GM12801 (cell line): Measurements from ENCODE around the gene ZNF579.

Experiments
- TF ChIP-seq, protein P1 (sequence below): IDR thresholded peaks from one replicate; pipeline ENCODE4 v1.5.1; 2011; ENCODE audit warnings: control low read depth; ENCODE audit not compliant: insufficient read length; ENCODE audit errors: extremely low read depth

Gene ZNF579

DNA sequence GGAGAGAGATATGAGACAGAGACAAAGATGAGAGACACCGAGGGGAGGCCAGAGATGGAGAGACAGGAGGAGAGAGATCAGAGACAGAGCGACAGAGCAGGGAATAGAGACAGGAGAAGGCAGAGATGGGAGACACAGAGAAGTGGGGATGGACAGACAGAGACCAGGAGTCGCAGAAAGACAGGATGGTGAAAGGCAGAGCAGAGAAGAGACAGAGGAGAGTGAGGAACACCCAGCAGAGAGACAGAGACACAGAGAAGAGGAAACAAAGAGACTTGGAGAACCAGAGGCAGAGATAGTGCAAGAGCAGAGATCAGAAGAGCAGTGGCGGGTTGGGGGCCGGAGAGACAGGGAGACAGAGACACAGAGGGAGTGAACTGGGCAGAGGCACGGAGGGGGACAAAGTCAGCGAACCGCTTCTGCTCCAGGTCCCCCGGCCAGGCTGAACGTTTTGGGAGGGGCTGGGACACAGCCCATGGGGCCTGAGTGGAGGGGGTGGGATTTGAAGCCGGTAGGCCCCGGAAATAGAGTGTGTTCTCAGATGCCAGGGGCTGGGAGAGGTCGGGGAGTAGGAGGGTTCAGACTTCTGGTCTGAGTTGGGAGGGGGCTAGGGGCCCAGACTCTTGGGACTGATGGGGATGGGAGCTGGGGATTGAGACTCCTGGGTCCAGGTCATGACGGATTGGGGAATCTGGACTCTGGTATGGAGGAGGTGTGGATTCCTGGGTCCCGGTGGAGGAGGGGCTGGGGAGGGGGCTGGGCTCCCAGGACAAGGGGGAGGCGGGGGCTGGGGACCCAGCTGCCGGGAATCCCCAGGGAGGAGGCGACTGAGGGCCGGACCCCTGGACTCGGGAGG lies 654 bp downstream of the ZNF579 start:
- TF ChIP-seq, protein P1, sequence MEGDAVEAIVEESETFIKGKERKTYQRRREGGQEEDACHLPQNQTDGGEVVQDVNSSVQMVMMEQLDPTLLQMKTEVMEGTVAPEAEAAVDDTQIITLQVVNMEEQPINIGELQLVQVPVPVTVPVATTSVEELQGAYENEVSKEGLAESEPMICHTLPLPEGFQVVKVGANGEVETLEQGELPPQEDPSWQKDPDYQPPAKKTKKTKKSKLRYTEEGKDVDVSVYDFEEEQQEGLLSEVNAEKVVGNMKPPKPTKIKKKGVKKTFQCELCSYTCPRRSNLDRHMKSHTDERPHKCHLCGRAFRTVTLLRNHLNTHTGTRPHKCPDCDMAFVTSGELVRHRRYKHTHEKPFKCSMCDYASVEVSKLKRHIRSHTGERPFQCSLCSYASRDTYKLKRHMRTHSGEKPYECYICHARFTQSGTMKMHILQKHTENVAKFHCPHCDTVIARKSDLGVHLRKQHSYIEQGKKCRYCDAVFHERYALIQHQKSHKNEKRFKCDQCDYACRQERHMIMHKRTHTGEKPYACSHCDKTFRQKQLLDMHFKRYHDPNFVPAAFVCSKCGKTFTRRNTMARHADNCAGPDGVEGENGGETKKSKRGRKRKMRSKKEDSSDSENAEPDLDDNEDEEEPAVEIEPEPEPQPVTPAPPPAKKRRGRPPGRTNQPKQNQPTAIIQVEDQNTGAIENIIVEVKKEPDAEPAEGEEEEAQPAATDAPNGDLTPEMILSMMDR, result no peak

DNA sequence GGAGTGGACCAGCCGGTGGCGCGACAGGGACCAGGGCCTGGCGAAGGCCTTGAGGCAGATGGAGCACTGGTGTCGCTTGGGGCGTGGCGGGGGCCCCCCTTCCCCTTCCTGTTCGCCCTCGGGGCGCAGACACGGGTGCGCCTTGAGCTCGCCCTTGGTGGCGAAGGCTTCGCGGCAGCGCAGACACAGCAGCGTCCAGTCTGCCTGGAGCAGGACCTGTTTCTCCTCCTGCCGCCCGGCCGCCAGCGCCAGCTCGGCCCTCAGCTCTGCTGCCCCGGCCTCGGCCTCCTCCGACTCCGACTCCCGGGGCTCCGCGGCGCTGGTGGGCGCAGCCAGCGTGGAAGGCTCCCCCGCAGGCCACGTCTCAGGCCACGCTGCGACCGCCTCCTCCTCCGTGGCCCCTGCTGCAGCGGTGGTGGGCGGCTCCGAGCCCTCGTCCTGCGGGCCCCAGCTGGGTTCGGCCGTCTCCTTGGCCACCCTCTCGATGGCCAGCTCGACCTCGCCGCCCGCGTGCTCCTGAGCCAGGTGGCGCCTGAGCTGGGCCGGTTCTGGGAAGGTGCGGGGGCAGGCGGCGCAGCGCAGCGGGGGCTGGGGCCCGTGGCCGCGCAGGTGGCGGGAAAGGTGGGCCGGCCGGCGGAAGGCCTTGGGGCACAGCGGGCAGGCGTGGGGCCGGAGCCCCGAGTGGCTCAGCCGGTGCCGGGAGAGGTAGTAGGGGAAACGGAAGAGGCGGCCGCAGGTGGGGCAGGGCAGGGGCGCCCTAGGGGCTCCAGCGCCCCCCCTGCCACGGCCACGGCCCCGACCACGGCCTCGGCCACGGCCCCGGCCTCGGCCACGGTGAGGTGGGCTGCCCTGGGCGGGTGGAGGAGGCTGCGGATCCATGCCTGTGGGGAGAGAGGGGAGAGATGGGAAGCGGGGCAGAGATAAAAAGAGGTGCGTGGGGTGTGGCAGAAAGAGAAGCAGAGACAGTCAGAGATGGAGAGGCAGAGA lies 1.6 kb downstream of the ZNF579 start:
- TF ChIP-seq, protein P1, result no peak

DNA sequence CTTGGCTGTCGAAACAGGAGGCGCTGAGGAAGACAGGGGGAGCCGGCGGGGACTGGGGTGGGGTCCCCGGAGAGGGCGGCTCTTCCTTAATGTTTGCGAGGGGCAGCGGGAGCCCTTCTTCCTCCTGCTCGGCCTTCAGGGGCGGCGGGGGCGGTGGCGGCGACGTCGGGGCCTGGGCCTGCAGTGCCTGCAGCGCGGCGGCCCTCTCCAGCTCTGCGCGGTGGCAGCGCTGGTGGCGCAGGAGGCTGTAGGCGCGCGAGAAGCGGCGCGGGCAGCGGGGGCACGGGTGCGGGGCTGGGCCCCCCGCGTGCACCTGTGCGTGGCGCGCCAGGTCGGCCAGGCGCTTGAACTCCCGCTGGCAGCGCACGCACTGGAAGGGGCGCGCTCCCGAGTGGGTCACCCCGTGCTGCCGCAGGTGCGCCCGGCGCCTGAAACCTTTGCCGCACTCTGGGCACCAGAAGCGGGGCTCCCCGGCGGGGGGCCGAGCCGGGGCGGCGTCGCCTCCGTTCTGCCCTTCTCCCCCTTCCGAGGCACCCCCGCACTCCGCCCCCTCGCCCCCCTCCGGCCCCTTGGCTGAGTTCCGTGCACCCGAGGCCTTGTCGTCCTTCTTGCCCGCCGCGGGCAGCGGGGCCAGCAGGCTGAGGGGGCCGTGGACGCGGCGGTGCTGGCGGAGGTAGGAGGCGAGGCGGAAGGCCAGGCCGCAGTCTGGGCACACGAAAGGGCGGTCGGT lies 2.5 kb downstream of the ZNF579 start:
- TF ChIP-seq, protein P1, result no peak

DNA sequence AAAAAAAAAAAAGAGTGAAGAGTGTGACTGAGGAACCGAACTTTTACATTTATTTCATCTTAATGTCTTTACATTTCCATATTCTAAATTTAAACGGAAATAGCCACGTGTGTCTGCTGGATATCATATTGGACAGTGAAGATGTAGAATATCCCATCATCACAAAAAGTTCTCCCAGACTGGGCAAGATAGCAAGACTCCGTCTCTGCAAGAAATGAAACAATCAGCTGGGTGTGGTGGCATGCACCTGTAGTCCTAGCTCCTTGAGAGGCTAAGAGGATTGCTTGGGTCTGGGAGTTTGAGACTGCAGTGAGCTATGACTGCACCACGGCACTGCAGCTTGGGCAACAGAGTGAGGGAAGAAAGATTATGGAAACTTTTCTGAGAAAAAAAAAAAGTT lies 3.9 kb downstream of the ZNF579 start:
- TF ChIP-seq, protein P1, result no peak

DNA sequence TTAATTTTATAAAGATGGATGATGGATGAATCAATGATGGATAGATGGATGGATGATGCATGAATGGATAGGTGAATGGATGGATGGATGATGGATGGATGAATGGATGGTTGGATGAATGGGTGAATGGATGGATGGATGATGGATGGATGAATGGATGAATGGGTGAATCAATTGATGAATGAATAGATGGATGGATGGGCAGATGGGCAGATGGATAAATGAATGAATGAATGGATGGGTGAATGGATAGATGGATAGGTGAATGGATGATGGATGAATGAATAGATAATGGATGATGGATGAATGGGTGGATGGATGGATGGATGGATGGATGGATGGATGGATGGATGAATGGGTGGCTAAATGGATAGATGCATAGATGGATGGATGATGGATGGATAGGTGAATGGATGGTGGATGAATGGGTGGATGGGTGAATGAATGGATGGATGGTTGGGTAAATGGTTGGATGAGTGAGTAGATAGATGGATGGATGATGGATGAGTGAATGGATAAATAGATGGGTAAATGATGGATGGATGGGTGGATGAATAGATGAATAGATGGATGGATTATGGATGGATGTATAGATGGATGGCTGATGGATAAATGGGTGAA lies 12.8 kb downstream of the ZNF579 start:
- TF ChIP-seq, protein P1, result no peak

DNA sequence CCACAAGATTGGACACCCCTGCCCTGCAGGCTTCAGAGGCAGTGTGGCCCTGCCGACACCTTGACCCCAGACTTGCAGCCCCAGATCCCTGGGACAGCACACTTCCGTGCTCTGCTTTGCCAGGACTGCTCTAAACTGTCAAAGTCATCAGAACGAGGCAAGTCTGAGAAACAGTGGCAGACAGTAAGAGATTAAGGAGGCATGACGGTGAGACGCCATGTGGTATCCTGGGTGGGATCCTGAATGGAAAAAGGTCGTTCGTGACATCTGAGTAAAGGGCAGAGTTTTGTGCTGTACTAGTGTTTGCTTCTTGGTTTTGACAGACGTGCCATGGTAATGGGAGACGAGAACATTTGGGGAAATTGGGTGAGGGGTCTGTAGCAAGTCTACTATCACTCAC lies 13.8 kb downstream of the ZNF579 start:
- TF ChIP-seq, protein P1, result no peak
